HG03521 (cell line): ENCODE results near the gene DENND11.
A peak's percentile ranks its signal among the peaks of the same experiment; 100 is the strongest.
"Not testable (repeated sequence)": the region's sequence is repeated elsewhere in the genome, so short reads cannot be mapped to it uniquely, and the experiment has no call there.

Experiments used
- ATAC-seq: cut with Tn5 transposase; IDR thresholded peaks from one replicate; pipeline ENCODE4 v1.9.1; 2021; ENCODE audit warnings: mild to moderate bottlenecking, moderate library complexity; ENCODE audit not compliant: unreplicated experiment

Gene DENND11

GRCh38 chr7:141708351-141708750 is 6.4 kb upstream of the DENND11 start, which contains the start of gene WEE2:
Gene WEE2, plus strand, starts transcription at chr7:141708353. Its CDS starts 406 bp downstream, at chr7:141708759.
- ATAC-seq: no peak

- no peak for ATAC-seq
These were observed 4.5 kb upstream of the DENND11 start for GRCh38 chr7:141706239-141707064.

- ATAC-seq: no peak
These were observed 2.8 kb upstream of the DENND11 start for GRCh38 chr7:141704741-141705140.

- no peak for ATAC-seq
These were observed 2.1 kb upstream of the DENND11 start for GRCh38 chr7:141704112-141704511.

- ATAC-seq: no peak
These were observed 926 bp upstream of the DENND11 start for GRCh38 chr7:141702892-141703291.

- peak; percentile 82 for ATAC-seq
These were observed 398 bp downstream of the DENND11 start for GRCh38 chr7:141701489-141702046.

- no peak for ATAC-seq
These were observed 1.1 kb downstream of the DENND11 start for GRCh38 chr7:141700848-141701371.

GRCh38 chr7:141700296-141700847 is 1.6 kb downstream of the DENND11 start:
- ATAC-seq: no peak

GRCh38 chr7:141699860-141700259 is 2.1 kb downstream of the DENND11 start:
- no peak for ATAC-seq

GRCh38 chr7:141698247-141699015 is 3.5 kb downstream of the DENND11 start:
- ATAC-seq: no peak

- ATAC-seq: no peak
These were observed 4.6 kb downstream of the DENND11 start for GRCh38 chr7:141697211-141697871.

GRCh38 chr7:141696348-141696747 is 5.6 kb downstream of the DENND11 start:
- ATAC-seq: no peak

GRCh38 chr7:141695803-141696289 is 6.1 kb downstream of the DENND11 start:
- no peak for ATAC-seq

- ATAC-seq: no peak
These were observed 8.9 kb downstream of the DENND11 start for GRCh38 chr7:141693082-141693481.

- no peak for ATAC-seq
These were observed 10.0 kb downstream of the DENND11 start for GRCh38 chr7:141691961-141692360.

GRCh38 chr7:141691540-141691939 is 10.4 kb downstream of the DENND11 start:
- ATAC-seq: no peak

GRCh38 chr7:141689072-141689825 is 12.7 kb downstream of the DENND11 start:
- ATAC-seq: not testable (repeated sequence)

- no peak for ATAC-seq
These were observed 13.9 kb downstream of the DENND11 start for GRCh38 chr7:141688043-141688442.

- ATAC-seq: no peak
These were observed 15.3 kb downstream of the DENND11 start for GRCh38 chr7:141686670-141687069.

- ATAC-seq: no peak
These were observed 15.9 kb downstream of the DENND11 start for GRCh38 chr7:141686074-141686473.
